GM21367 (cell line): ENCODE results near the gene MMAA.
"Not testable (repeated sequence)": the region's sequence is repeated elsewhere in the genome, so short reads cannot be mapped to it uniquely, and the experiment has no call there.

Source experiments
- ATAC-seq: cut with Tn5 transposase; IDR thresholded peaks from one replicate; pipeline ENCODE4 v1.9.1; 2021; ENCODE audit not compliant: unreplicated experiment

Gene MMAA

DNA sequence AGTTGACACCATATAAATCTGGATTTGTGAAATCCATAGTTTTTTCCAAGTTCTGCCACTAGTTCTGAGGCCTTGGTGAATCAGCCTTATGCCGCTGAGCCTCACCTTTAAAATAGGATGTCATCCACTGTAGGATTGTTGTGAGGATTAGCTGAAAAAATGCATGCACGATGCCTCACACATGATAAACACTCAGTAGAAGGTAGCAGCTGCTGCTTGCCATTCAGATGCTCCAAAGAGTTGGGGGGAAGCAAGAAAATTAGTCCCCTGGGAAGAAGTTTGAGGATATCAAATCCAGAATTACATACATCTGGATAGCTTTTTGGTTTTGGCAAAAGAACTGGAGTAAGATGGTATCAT is 7.4 kb downstream of the MMAA start:
- no peak for ATAC-seq

DNA sequence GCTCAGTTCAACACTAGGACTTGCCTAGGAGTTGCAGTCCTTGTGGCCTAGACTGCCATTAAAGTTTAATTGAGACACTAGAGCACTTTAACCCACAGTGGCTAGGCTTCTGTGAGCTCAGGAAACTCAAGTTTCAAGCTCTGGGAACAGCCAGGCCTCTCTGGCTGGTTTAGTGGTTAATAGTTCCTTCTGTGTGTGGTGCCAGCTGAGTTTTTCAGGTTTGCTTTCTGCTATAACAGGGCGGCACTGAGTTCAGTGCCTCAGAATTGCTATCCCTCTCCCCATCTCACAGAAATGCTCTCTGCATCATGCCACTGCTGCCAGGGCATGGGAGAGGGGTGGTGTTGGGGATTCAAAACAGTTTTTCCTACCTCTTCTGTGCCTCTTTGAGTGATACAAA is 15.9 kb downstream of the MMAA start:
- ATAC-seq, result no peak

DNA sequence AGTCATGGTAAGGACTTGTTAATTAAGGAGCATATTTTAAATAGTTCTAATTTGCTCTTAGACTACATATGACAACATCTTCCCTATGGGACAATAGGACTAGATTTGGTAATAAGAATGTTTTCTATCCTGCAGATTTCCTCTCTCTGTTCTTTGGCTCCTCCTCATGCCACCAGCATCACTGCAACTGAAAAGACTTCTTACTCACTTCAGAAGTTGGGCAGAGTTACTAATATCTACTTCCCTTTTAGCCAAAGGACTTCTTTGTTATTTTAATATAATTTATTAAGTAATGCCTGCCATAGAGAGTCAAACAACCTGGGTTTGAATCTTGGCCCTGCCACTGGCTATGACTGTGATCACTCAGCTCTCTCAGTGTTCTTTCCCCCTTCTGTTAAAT is 16.4 kb downstream of the MMAA start:
- ATAC-seq, result no peak

DNA sequence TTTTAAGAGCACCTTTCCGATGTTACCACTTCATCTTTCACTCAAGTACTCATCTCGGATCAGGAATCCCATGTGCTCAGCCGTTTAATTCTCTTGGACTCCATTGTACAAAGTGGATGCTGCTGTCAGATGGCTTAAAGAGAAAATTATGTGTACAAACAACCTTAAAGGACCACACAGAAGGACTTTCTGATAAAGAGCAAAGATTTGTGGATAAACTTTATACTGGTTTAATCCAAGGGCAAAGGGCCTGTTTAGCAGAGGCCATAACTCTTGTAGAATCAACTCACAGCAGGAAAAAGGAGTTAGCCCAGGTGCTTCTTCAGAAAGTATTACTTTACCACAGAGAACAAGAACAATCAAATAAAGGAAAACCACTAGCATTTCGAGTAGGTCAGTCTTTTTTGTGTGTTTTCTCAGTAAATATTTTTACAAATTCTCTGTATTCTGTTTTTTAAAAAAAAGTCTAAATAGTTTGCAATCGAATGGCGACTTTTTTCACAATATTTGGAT is 20.1 kb downstream of the MMAA start:
- ATAC-seq, result no peak

DNA sequence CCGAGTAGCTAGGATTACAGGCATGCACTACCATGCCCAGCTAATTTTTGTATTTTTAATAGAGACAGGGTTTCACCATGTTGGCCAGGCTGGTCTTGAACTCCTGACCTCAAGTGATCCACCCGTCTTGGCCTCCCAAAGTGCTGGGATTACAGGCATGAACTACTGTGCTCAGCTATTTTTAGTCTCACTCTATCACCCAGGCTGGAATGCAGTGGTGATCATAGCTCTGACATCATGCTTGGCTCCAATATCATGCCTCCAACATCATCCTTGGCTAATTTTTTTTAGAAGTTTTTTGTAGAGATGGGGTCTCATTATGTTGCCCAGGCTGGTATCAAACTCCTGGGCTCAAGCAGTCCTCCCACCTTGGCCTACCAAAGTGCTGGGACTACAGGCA is 21.1 kb downstream of the MMAA start:
- not testable (repeated sequence) for ATAC-seq

- no peak for ATAC-seq
Measured at GRCh38 chr4:145643295-145643694, 24.1 kb downstream of the MMAA start.

- ATAC-seq, result no peak
Measured at GRCh38 chr4:145644699-145645098, 25.5 kb downstream of the MMAA start.

GRCh38 chr4:145656156-145656555 is 37.0 kb downstream of the MMAA start:
- no peak for ATAC-seq

- no peak for ATAC-seq
Measured at GRCh38 chr4:145660064-145660463, 40.9 kb downstream of the MMAA start.

DNA sequence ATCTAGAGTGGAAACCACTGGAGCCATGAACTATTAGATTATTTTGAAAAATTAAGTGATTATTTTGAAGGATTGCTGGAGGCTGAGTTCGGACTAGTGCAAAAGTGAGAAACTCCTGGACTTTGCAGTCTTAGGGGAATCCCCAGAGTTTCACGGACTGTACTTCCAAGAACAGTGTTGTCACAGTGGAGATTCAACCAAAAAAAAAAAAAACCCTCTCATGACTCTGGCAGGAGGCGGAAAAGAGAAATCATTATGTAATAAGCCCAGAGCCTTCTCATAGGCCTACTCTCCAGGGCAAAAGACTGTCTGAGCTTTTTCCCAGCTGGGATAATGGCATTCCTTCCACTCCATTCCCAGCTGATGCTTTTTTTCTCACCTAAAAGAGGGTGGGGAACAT is 44.0 kb downstream of the MMAA start:
- no peak for ATAC-seq

- ATAC-seq, result no peak
Measured at GRCh38 chr4:145665773-145666172, 46.6 kb downstream of the MMAA start.

DNA sequence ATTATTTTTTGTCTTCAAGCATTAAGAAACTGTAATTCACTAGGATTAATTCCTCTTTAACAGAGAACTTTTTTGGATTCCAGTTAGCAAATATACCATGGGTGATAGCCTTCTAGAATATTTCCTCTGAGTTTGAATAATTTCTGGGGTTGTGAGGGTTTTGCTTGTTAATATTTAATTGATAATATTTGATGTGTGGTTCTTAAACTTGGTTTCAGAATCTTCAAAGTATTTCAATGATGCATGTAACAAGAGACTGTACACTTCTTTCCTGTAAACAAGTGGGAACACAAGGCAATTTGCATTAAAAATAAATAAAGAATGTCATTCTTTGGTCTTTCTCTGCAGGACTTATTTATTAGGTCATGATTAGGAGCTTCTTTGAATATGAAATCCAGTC is 51.2 kb downstream of the MMAA start:
- no peak for ATAC-seq

DNA sequence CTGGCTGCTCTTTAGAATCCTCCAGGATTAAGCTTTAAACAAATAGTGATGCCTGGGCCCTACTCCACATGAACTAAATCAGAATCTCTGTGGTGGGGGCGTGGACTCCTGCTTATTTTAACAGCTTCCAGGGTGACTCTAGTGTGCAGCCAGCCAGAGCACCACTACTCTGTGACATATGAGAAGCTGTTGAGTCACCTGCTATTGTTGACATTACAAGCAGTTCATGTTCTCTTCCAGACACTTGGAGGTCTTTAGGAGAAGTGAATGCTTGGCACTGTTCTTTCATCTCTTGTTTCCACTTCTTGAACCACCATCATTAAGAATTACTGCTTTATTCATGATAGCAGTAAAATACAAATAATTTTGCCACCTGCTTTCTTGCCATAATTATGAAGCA is 60.3 kb downstream of the MMAA start:
- no peak for ATAC-seq

GRCh38 chr4:145679991-145680455 is 60.8 kb downstream of the MMAA start, which contains the start of gene C4orf51:
Gene C4orf51 (plus strand): TSS chr4:145680146. CDS start chr4:145680204, 58 bp downstream.
- ATAC-seq, result no peak

GRCh38 chr4:145680902-145681301 is 61.7 kb downstream of the MMAA start:
- ATAC-seq, result no peak

- ATAC-seq, result no peak
Measured at GRCh38 chr4:145681518-145681917, 62.3 kb downstream of the MMAA start.

GRCh38 chr4:145681956-145682355 is 62.8 kb downstream of the MMAA start:
- ATAC-seq, result no peak

- ATAC-seq, result no peak
Measured at GRCh38 chr4:145686991-145687390, 67.8 kb downstream of the MMAA start.

- no peak for ATAC-seq
Measured at GRCh38 chr4:145690610-145691009, 71.4 kb downstream of the MMAA start.

GRCh38 chr4:145691416-145691815 is 72.2 kb downstream of the MMAA start:
- ATAC-seq, result not testable (repeated sequence)

GRCh38 chr4:145694929-145695328 is 75.7 kb downstream of the MMAA start:
- ATAC-seq, result no peak

- ATAC-seq, result no peak
Measured at GRCh38 chr4:145697332-145697731, 78.1 kb downstream of the MMAA start.

- ATAC-seq, result no peak
Measured at GRCh38 chr4:145698507-145698906, 79.3 kb downstream of the MMAA start.
